ENCODE data around the gene CTIF.

Gene CTIF

DNA sequence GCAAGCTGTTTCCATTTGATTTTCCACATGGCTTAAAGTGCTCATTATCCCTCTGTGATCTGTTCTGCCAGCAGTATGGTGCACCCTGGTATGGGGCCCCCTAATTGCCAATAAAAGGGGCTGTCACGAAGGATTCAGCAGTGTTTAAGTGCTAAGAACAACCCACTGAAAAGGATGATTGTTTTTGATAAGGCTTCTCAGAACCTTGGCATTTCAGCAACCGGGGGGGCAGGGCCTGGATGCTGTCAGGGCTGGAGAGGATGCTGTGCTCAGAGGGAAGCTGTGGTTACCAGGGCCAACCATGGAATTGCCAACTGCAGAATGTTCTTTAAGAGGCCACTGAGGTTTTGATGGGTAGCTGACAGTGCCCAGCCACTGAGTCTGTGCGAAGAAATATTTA lies 117.8 kb downstream of the CTIF start:
- H3K9ac ChIP-seq (ENCODE audit: low read length), result no peak overlapping the region
- H3K4me2 ChIP-seq (ENCODE audit: low read depth, low read length, poor library complexity, severe bottlenecking), result no peak overlapping the region
- no peak overlapping the region for H2AFZ ChIP-seq (ENCODE audit: low read depth, low read length, severe bottlenecking)
- H3K9me3 ChIP-seq (ENCODE audit: insufficient read depth, low read length), result no peaks in the 10 kb centered on the region
- no peaks in the 10 kb centered on the region for H3K9me2 ChIP-seq (replicated peaks; ENCODE audit: insufficient read depth, low read length)
- no peaks in the 10 kb centered on the region for H3K36me3 ChIP-seq (ENCODE audit: low read length)
- H3K4me3 ChIP-seq (ENCODE audit: insufficient read depth, low read length, poor library complexity, severe bottlenecking), result no peak overlapping the region
- no peak for TF ChIP-seq EZH2phosphoT487 (conservative IDR thresholded peaks at IDR 0.05; ENCODE audit: low read length)
- TF ChIP-seq, protein P1, sequence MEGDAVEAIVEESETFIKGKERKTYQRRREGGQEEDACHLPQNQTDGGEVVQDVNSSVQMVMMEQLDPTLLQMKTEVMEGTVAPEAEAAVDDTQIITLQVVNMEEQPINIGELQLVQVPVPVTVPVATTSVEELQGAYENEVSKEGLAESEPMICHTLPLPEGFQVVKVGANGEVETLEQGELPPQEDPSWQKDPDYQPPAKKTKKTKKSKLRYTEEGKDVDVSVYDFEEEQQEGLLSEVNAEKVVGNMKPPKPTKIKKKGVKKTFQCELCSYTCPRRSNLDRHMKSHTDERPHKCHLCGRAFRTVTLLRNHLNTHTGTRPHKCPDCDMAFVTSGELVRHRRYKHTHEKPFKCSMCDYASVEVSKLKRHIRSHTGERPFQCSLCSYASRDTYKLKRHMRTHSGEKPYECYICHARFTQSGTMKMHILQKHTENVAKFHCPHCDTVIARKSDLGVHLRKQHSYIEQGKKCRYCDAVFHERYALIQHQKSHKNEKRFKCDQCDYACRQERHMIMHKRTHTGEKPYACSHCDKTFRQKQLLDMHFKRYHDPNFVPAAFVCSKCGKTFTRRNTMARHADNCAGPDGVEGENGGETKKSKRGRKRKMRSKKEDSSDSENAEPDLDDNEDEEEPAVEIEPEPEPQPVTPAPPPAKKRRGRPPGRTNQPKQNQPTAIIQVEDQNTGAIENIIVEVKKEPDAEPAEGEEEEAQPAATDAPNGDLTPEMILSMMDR (IDR thresholded peaks at IDR 0.05; ENCODE audit: insufficient read depth, low read length, poor library complexity, severe bottlenecking), result no peak
- H3K27ac ChIP-seq (ENCODE audit: low read depth, low read length), result no peak overlapping the region
- no peaks in the 10 kb centered on the region for H3K79me2 ChIP-seq (ENCODE audit: insufficient read depth, low read length)
- no peaks in the 10 kb centered on the region for H3F3A ChIP-seq (ENCODE audit: insufficient read depth)
- no peaks in the 10 kb centered on the region for H4K20me1 ChIP-seq (ENCODE audit: low read depth, low read length)
- H3K27me3 ChIP-seq (ENCODE audit: low read length), result no peaks in the 10 kb centered on the region

DNA sequence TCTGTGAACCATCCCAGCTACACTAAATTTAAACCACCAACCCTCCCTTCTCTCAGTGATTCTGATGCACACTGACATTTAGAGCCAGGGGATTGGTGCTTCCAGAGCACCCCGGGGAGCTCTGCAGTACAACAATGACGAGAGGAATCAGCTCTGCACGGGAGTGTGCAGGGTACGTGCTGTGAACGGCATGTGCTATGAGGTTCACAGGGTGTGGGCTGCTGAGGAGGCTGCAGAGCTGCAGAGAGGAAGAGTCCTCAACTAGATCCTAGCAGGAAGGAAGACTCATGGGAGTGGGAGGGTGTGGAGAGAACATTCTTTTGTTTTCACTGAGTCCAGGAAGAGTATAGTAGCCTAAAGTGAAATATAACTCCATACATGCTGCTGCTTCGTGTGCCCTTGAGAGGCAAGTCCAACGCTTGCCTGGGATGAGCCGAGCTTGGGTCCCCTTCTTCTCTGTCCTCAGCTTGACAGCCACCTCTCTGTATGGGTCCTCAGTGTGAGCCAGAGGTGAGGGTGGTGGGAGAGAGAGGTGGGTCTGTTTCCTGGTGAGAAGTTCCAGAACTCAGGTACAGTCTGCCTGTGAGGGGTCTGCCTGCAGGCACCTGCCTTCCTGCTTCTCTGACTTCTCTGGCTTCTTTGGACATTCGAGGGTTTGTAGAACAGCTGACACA lies 118.8 kb downstream of the CTIF start:
- Histone ChIP-seq H3K9me2 (replicated peaks; ENCODE audit: insufficient read depth, low read length) (no peaks in the 10 kb centered on the region), H3K4me3 (ENCODE audit: insufficient read depth, low read length, poor library complexity, severe bottlenecking) (no peak overlapping the region), H3K9me3 (ENCODE audit: insufficient read depth, low read length) (no peaks in the 10 kb centered on the region), H3K4me2 (ENCODE audit: low read depth, low read length, poor library complexity, severe bottlenecking) (no peak overlapping the region), H2AFZ (ENCODE audit: low read depth, low read length, severe bottlenecking) (no peak overlapping the region), H3K27me3 (ENCODE audit: low read length) (no peaks in the 10 kb centered on the region), H3F3A (ENCODE audit: insufficient read depth) (no peaks in the 10 kb centered on the region), H3K27ac (ENCODE audit: low read depth, low read length) (no peak overlapping the region), H3K9ac (ENCODE audit: low read length) (no peak overlapping the region), H3K36me3 (ENCODE audit: low read length) (no peaks in the 10 kb centered on the region), H3K79me2 (ENCODE audit: insufficient read depth, low read length) (no peaks in the 10 kb centered on the region), H4K20me1 (ENCODE audit: low read depth, low read length) (no peaks in the 10 kb centered on the region)
- TF ChIP-seq, protein P1 (IDR thresholded peaks at IDR 0.05; ENCODE audit: insufficient read depth, low read length, poor library complexity, severe bottlenecking), result no peak
- TF ChIP-seq EZH2phosphoT487 (conservative IDR thresholded peaks at IDR 0.05; ENCODE audit: low read length), result no peak

DNA sequence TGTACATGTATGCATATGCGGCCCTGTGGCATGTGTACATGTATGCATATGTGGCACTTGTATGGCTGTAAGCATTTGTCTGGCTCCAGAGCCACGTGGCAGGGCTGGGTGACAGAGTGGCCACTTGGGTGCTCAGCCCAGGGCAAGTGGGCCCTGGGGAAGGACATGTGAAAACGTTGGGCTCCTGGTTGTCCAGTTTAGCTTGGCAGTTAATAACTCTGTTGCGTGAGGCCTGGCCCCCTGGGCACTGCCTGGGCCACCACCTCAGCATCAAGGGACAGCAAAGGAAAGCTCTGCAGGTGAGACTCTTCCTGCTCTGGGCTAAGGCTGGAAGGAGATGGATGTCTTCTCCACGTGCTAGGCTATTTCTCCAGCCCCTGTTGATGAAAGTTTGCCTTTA lies 119.9 kb downstream of the CTIF start:
- Histone ChIP-seq H2AFZ (ENCODE audit: low read depth, low read length, severe bottlenecking) (no peak overlapping the region), H3K27me3 (ENCODE audit: low read length) (no peaks in the 10 kb centered on the region), H3K9ac (ENCODE audit: low read length) (no peak overlapping the region), H3K9me3 (ENCODE audit: insufficient read depth, low read length) (no peaks in the 10 kb centered on the region), H3K36me3 (ENCODE audit: low read length) (no peaks in the 10 kb centered on the region), H3K4me3 (ENCODE audit: insufficient read depth, low read length, poor library complexity, severe bottlenecking) (no peak overlapping the region), H3K27ac (ENCODE audit: low read depth, low read length) (no peak overlapping the region), H3K4me2 (ENCODE audit: low read depth, low read length, poor library complexity, severe bottlenecking) (no peak overlapping the region), H4K20me1 (ENCODE audit: low read depth, low read length) (no peaks in the 10 kb centered on the region), H3K79me2 (ENCODE audit: insufficient read depth, low read length) (no peaks in the 10 kb centered on the region), H3K9me2 (replicated peaks; ENCODE audit: insufficient read depth, low read length) (no peaks in the 10 kb centered on the region), H3F3A (ENCODE audit: insufficient read depth) (no peaks in the 10 kb centered on the region)
- no peak for TF ChIP-seq EZH2phosphoT487 (conservative IDR thresholded peaks at IDR 0.05; ENCODE audit: low read length)
- TF ChIP-seq, protein P1 (IDR thresholded peaks at IDR 0.05; ENCODE audit: insufficient read depth, low read length, poor library complexity, severe bottlenecking), result no peak
